Peyer's patch (tissue), 4 donors: ENCODE measurements around the gene NR1H4. TPM values are rescaled to one million over a fixed set of nuclear protein-coding genes. Genes with fewer than 3 reads are reported as not detected.

Source experiments
- DNase-seq, 3 donors: peaks; one replicate each; pipeline ENCODE4 v3.0.0-alpha.2; 2017 to 2019
- H3K27ac ChIP-seq, 4 donors: fragments of 200-600 bp; sonication (generic); one replicate each; pipeline ENCODE4 v1.5.1; 2016 to 2019
- H3K27me3 ChIP-seq, 2 donors: fragments of 200-600 bp; sonication (generic); one replicate each; pipeline ENCODE4 v1.5.1; 2019
- H3K36me3 ChIP-seq, 3 donors: fragments of 200-600 bp; sonication (generic); one replicate each; pipeline ENCODE4 v1.5.1; 2016 to 2019
- H3K4me1 ChIP-seq, 4 donors: fragments of 200-600 bp; sonication (generic); one replicate each; pipeline ENCODE4 v1.5.1; 2016 to 2019
- H3K4me3 ChIP-seq, 4 donors: fragments of 200-600 bp; sonication (generic); 1 replicate in 3 of 4; 2 replicates in 1 of 4; pipeline ENCODE4 v1.5.1; 2016 to 2019; ENCODE audit warnings: mild to moderate bottlenecking in 1 of 4
- H3K9me3 ChIP-seq, 4 donors: fragments of 200-600 bp; sonication (generic); one replicate each; pipeline ENCODE4 v1.5.1; 2016 to 2019; ENCODE audit warnings: mild to moderate bottlenecking in 1 of 4
- CTCF ChIP-seq, 6 experiments: fragments of 450-650 bp in 4 of 6; fragments of 200-600 bp in 2 of 6; sonication (generic) in 1 of 6; IDR thresholded peaks; one replicate each; pipeline ENCODE4 v1.5.1; 2017 to 2019; ENCODE audit warnings: antibody characterized with exemption in 6 of 6, mild to moderate bottlenecking in 3 of 6, moderate library complexity in 1 of 6
- POLR2A ChIP-seq, 2 donors: fragments of 450-650 bp; IDR thresholded peaks; one replicate each; pipeline ENCODE4 v1.5.1; 2017; ENCODE audit warnings: antibody characterized with exemption in 2 of 2, mild to moderate bottlenecking in 2 of 2, moderate library complexity in 2 of 2
- total RNA-seq, 4 donors: library from RNA; depleted of rRNA; stranded (reverse); fragments of >200 nt; gene quantifications; one replicate each; pipeline ENCODE4 v1.1.0, GENCODE V29; 2016

Gene NR1H4
- total RNA-seq, 4 donors from 2014 or later: 75.1 to 316 (median 227) TPM

- Histone ChIP-seq H3K36me3 (no peaks in the 10 kb centered on the region), H3K9me3 (no peaks in the 10 kb centered on the region), H3K27me3 (no peaks in the 10 kb centered on the region), H3K27ac (no peak overlapping the region), H3K4me3 (no peak overlapping the region), H3K4me1 (peaks cover 0 to 8% (median 0%) of the 10 kb centered on the region in 4 donors)
- no peak for DNase-seq
- TF ChIP-seq POLR2A (IDR thresholded peaks at IDR 0.05) (no peak), CTCF (IDR thresholded peaks at IDR 0.05) (no peak)
Measured at GRCh38 chr12:100576331-100577036, 102.8 kb downstream of the NR1H4 start.

- no peaks in the 10 kb centered on the region for H3K9me3 ChIP-seq
- no peaks in the 10 kb centered on the region for H3K36me3 ChIP-seq
- TF ChIP-seq CTCF (IDR thresholded peaks at IDR 0.05): no peak
- no peak for TF ChIP-seq POLR2A (IDR thresholded peaks at IDR 0.05)
- H3K27ac ChIP-seq: no peak overlapping the region
- peaks cover 0 to 3% (median 0%) of the 10 kb centered on the region in 4 donors for H3K4me1 ChIP-seq
- no peak overlapping the region for H3K4me3 ChIP-seq
- DNase-seq: no peak
- no peaks in the 10 kb centered on the region for H3K27me3 ChIP-seq
Measured at GRCh38 chr12:100578923-100579322, 105.3 kb downstream of the NR1H4 start.

GRCh38 chr12:100579844-100580243 is 106.2 kb downstream of the NR1H4 start:
- no peaks in the 10 kb centered on the region for H3K9me3 ChIP-seq
- H3K36me3 ChIP-seq: no peaks in the 10 kb centered on the region
- no peak overlapping the region for H3K4me3 ChIP-seq
- H3K27ac ChIP-seq: no peak overlapping the region
- no peaks in the 10 kb centered on the region for H3K4me1 ChIP-seq
- TF ChIP-seq CTCF (IDR thresholded peaks at IDR 0.05) (no peak), POLR2A (IDR thresholded peaks at IDR 0.05) (no peak)
- no peaks in the 10 kb centered on the region for H3K27me3 ChIP-seq
- no peak for DNase-seq

- no peak for DNase-seq
- peaks cover 0 to 5% (median 0%) of the 10 kb centered on the region in 4 donors for H3K9me3 ChIP-seq
- no peaks in the 10 kb centered on the region for H3K4me1 ChIP-seq
- no peaks in the 10 kb centered on the region for H3K27me3 ChIP-seq
- H3K27ac ChIP-seq: no peak overlapping the region
- no peaks in the 10 kb centered on the region for H3K36me3 ChIP-seq
- TF ChIP-seq POLR2A (IDR thresholded peaks at IDR 0.05) (no peak), CTCF (IDR thresholded peaks at IDR 0.05) (no peak)
- no peak overlapping the region for H3K4me3 ChIP-seq
Measured at GRCh38 chr12:100584256-100584655, 110.6 kb downstream of the NR1H4 start.

GRCh38 chr12:100591979-100592378 is 118.3 kb downstream of the NR1H4 start:
- Histone ChIP-seq H3K4me1 (no peaks in the 10 kb centered on the region), H3K27me3 (no peaks in the 10 kb centered on the region), H3K27ac (no peak overlapping the region), H3K36me3 (no peaks in the 10 kb centered on the region), H3K4me3 (no peak overlapping the region), H3K9me3 (peaks cover 0 to 5% (median 0%) of the 10 kb centered on the region in 4 donors)
- DNase-seq: no peak
- TF ChIP-seq POLR2A (IDR thresholded peaks at IDR 0.05) (no peak), CTCF (IDR thresholded peaks at IDR 0.05) (no peak)
